T-helper 1 cell treated with Interleukin-12 subunit alpha and Interleukin-12 subunit beta and Interleukin-4 antibody, amounts not matched to agents 30 ng/mL and 1 ng/mL, for 36 hours (primary cell): ENCODE measurements around the gene TNFSF13. TPM values are rescaled to one million over a fixed set of nuclear protein-coding genes. Genes with fewer than 3 reads are reported as not detected.

ENCODE experiments used
- intact Hi-C: fragments of 100-400 bp; cut with micrococcal nuclease; formaldehyde crosslinking; loops from one replicate; pipeline ENCODE4 v1.15.1; 2024
- total RNA-seq: library from RNA; stranded (reverse); gene quantifications from 2 replicates; pipeline ENCODE4 v1.2.3, GENCODE V29; 2022

The TNFSF13 gene
- total RNA-seq, 1 donor from 2014 or later, result 6.3 TPM

GRCh38 chr17:7550344-7550743 lies 8.2 kb upstream of the TNFSF13 start:
- intact Hi-C loops, result no loop called here

GRCh38 chr17:7551396-7551795 lies 7.2 kb upstream of the TNFSF13 start:
- intact Hi-C loops, result no loop called here

- intact Hi-C loops, result loop anchor here (1.0 to 2.0 kb wide), 3 partner anchors 9 to 97 kb away; partner anchors contain the start of genes POLR2A and SENP3
Measured at GRCh38 chr17:7552621-7553051, 5.9 kb upstream of the TNFSF13 start.

GRCh38 chr17:7553356-7553755 lies 5.2 kb upstream of the TNFSF13 start:
- intact Hi-C loops, result loop anchor here (2.0 kb wide), 1 partner anchor 69 kb away; the partner anchor contains the start of gene POLR2A

DNA sequence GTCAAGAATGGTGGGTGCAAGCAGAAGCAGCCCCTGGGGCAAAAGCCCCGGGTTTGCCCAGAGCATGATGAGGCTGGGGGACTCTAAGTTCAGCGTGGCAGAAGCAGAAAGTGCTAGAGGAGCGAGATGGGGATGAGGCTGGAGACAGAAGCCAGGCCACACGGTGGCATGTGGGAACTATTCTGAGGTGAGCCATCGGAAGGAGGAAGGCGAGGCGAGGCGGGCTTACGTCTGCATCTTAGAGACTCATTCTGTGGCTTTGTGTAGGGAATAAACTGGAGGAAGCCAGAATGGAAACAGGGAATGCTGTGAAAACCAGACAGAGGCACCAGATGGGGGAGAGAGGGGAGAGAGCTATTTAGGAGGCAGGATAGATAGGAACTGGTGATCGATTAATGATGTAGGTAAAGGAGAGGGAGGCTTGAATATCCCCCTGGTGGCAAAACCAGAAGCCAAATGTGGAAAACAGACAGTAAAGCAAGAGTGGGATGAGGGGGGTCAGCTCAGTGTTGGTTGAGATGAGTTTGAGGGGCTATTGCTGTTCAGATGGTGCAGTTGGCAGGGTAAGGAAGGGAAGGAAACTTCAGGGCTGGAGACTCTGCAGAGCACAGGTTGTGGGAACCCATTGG lies 3.1 kb upstream of the TNFSF13 start:
- intact Hi-C loops, result no loop called here

- intact Hi-C loops, result no loop called here
Measured at GRCh38 chr17:7556627-7557026, 1.9 kb upstream of the TNFSF13 start.

- intact Hi-C loops, result no loop called here
Measured at GRCh38 chr17:7557147-7557764, 1.3 kb upstream of the TNFSF13 start.

- intact Hi-C loops, result no loop called here
Measured at GRCh38 chr17:7557775-7558543, 591 bp upstream of the TNFSF13 start.

DNA sequence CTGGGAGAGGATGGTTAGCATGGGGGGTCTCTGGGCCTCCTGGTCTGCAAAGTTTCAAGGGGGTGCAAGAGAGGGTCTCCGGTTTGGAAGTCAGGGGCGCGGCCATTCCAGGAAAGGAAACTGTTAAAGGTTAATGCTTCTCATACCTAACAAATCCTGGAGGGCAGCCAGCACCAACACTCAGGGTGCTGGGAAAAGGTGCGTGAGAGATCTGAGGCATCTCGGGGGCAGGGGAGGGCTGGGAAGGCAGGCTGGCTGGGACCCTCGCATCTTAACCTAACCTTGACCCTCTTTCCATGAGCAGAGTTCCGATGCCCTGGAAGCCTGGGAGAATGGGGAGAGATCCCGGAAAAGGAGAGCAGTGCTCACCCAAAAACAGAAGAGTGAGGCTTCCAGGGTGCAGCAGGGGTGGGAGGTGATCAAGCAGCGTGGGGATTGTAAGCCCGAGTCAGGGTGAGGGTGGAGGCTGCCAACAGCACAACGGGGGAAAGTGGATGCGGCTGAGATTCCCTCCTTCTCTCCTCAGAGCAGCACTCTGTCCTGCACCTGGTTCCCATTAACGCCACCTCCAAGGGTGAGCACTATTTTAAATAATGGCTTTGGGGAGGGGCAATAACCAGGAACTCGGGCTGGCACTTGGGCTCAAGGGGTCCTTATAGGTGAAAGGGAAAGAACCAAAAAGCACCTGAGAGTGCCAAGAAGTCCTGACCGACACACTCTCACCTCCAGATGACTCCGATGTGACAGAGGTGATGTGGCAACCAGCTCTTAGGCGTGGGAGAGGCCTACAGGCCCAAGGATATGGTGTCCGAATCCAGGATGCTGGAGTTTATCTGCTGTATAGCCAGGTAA lies 996 bp downstream of the TNFSF13 start:
- intact Hi-C loops, result no loop called here

- intact Hi-C loops, result loop anchor here (1.0 kb wide), 13 partner anchors 8 to 308 kb away; partner anchors contain the start of genes ELP5, MPDU1, POLR2A and TMEM102
Measured at GRCh38 chr17:7560172-7561027, 1.9 kb downstream of the TNFSF13 start.

GRCh38 chr17:7561028-7561575 lies 2.6 kb downstream of the TNFSF13 start:
- intact Hi-C loops, result loop anchor here (1.0 kb wide), 13 partner anchors 9 to 309 kb away; partner anchors contain the start of genes ELP5, MPDU1, POLR2A and TMEM102

DNA sequence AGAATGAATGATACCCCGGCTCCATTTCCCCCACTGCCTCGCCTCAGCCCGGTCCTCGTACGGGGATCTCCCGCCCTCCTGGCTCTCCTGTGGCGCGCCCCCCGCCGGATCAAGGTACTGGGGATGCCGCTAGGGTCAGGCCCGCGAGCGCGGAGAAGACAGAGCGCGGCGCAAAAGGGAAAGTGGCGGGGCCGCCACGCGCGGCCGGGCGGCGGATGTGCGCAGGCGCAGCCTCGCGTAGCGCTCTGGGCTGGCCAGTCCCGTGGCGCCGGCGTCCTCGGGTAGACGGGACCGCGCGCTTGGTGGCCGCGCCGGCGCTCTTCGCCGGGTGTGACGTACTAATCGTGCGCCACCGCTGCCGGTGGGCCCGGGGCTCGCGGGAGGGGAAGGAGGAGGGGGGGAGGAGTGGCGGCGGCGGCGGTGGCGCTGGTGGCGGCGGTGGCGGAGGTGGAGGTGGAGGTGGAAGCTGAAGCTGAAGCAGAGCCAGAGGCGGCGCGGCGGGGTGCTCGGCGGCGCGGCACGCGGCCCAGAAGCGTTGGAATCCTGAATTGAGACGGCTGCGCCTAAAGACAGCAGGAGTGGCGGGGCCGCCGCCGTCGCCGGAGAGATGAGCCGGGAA lies 3.1 kb downstream of the TNFSF13 start, which contains the start of gene SENP3:
Gene SENP3, plus strand, starts transcription at position 331 of the 619 bp plus-strand sequence. CDS start 1,158 bp downstream, outside the sequence.
- intact Hi-C loops, result loop anchor here (1.0 kb wide), 13 partner anchors 9 to 309 kb away; partner anchors contain the start of genes ELP5, MPDU1, POLR2A and TMEM102

GRCh38 chr17:7562208-7562605 lies 3.7 kb downstream of the TNFSF13 start:
- intact Hi-C loops, result no loop called here

DNA sequence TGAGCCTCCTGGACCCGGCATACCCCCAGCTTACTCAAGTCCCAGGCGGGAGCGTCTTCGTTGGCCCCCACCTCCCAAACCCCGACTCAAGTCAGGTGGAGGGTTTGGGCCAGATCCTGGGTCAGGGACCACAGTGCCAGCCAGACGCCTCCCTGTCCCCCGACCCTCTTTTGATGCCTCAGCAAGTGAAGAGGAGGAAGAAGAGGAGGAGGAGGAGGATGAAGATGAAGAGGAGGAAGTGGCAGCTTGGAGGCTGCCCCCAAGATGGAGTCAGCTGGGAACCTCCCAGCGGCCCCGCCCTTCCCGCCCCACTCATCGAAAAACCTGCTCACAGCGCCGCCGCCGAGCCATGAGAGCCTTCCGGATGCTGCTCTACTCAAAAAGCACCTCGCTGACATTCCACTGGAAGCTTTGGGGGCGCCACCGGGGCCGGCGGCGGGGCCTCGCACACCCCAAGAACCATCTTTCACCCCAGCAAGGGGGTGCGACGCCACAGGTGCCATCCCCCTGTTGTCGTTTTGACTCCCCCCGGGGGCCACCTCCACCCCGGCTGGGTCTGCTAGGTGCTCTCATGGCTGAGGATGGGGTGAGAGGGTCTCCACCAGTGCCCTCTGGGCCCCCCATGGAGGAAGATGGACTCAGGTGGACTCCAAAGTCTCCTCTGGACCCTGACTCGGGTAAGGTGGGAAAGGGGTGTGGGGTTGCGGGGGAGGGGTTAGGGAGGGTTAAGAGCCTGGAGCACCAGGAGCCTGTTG lies 4.7 kb downstream of the TNFSF13 start:
- intact Hi-C loops, result no loop called here

DNA sequence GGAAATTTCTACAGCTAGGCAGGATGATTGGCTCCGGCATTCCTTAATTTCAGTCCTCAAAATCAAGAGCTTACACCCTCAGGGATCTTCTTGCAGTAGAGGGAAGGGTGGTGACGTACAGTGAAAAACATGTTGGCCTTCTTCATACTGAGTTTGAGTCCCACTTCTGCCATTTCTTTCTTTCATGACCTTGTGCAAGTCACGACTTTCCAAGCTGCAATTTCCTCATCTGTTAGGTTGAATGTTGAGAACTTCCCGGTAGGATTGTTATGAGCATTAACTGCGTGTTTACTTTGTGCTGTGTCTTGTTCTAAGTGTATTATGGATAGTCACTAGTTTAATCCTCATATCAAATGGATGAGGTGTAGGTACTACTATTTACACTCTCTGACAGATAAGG lies 11.0 kb downstream of the TNFSF13 start:
- intact Hi-C loops, result no loop called here

DNA sequence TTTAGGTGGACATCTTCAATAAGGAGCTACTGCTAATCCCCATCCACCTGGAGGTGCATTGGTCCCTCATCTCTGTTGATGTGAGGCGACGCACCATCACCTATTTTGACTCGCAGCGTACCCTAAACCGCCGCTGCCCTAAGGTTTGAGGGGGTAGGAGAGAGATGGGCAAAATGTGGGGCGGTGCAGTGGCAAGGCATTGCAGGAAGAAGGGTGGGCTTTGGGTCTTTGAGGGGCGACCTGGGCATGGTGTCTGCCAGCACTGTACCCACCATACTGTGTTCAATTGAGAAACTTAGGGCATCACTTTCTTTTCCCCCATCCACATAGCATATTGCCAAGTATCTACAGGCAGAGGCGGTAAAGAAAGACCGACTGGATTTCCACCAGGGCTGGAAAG lies 11.8 kb downstream of the TNFSF13 start:
- intact Hi-C loops, result loop anchor here (10.0 kb wide), 1 partner anchor 556 kb away; the partner anchor contains the start of gene RNASEK

DNA sequence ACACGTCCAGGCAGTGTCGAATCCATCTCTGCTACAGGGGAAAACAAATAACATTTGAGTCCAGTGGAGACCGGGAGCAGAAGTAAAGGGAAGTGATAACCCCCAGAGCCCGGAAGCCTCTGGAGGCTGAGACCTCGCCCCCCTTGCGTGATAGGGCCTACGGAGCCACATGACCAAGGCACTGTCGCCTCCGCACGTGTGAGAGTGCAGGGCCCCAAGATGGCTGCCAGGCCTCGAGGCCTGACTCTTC lies 13.7 kb downstream of the TNFSF13 start:
- intact Hi-C loops, result loop anchor here (1.0 to 10.0 kb wide), 16 partner anchors 11 to 585 kb away; partner anchors contain the start of genes EIF5A, ELP5, MPDU1 and NAA38

GRCh38 chr17:7572588-7573323 lies 14.2 kb downstream of the TNFSF13 start:
- intact Hi-C loops, result loop anchor here (1.0 to 10.0 kb wide), 16 partner anchors 11 to 584 kb away; partner anchors contain the start of genes EIF5A, ELP5, MPDU1 and NAA38
